ENCODE measurements around the gene RNLS.

Gene RNLS

DNA sequence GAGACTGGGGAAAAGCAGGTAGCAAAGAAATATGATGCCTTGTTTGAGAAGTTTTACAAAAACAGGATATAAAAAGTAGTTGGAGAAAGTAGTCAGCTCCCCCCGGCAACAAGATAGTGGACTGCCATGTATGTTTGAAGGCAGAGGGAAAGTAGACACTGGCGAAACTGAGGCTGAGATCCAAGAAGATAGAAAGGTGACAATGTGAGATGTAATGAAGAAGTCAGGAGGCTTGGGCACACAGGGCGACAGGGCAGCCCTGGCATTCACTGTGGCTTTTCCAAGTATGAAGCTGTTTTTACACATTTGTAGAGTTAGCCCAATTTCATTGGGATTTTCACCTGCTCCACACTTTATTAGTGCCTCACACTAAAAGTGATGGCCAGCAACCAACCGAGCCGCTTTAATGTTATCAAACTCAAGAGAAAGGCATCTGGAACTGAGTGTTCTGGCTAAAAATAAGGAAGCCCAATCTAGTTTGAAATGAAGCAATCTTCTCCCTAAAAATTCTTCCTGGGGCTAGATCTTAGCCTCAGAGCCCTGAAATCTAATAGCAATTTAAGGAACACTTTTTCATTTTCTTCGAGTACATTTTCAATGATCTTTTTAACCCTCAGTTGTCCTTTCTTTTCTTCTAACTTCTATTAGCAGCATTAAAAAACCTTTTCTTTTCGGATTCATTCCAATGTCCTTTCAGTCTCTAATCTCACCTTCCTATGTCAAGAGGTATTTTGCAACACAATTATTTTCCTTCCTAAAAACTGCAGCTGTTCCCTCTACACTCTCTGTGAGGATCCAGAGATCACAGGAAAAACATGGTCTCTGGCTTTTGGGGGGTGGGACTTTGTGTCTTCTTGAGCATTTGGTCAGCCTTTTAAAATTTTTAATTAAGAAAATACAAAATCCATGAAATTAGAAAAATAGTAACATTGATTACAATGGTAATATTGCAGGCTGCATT, 108.0 kb downstream of the RNLS start:
- DNase-seq, result no peak

DNA sequence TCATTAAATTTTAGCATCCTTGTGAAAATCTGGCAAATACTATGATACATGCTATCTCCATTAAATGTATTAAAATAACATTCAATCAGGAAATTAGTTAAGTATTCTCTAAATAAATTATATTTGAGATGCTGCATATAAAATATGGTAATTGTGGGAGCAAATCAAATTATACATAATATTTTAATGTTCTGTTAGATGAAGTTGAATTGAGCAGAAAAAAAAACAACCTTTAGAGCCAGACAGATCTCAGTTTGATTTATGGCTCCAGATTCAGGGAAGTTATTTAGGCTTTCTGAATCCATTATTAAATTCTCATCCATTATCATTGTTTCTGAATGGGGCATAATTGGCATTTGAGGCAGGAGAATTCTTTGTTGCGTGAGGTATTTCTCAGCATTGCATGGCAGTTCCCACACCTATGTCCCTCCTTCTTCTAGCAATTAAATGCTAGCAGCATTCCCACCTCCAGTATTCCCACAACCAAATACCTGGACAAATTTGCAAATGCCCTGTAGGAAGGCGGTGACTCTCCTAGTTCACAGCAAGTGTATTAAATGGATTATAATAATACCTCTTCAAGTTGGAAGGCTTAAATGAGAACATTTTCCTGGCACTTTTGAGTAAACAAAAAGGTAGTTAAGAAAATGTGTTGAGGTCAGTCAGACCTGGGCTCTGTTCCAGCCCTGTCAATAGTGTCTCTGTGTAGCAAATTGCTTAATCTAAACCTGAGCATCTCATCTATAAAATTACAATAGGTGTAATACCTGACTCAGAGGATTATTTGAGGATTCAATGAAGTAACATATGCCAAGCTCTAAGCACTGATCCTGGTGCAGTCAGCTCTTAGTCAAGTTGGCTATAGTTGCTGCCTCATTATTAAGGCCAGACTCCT, 108.9 kb downstream of the RNLS start:
- no peak for DNase-seq

DNA sequence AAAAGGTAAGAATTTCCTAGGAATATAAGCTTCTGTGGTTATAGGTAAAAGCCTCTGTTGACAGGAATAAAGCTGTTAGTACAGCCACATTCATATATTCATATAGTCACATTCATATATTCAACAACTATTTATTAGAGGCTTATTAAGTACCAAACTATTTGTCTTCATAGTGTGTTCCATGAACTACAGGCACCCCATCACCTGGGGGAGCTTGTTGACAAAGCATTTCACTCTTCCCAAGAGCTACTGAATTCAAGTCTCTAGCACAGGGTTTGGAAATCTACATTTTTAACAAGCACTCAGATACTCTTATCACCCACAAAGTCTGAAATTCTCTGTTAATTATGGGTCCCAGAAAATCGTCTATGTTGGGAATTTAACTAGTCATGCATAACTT, 110.6 kb downstream of the RNLS start:
- DNase-seq, result peak; percentile 22

DNA sequence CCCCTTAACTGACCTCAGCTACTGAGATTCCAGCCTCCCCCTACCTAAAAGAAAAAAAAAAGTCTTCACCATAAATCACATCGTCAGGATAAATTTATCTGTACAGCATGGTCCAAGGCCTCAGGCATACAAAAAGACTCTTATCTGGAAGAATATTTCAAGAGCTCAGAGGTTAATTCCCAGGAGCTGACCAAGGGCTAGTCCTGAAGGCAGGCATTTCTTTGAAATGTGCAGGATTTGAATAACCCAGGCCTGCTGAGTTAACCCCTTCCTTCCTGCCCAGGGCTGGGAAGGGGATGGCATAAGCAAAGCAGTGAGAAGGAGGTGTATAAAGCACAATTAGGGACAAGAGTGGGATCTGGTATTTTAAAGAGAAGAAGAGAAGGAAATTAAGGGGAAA, 111.2 kb downstream of the RNLS start:
- no peak for DNase-seq

DNA sequence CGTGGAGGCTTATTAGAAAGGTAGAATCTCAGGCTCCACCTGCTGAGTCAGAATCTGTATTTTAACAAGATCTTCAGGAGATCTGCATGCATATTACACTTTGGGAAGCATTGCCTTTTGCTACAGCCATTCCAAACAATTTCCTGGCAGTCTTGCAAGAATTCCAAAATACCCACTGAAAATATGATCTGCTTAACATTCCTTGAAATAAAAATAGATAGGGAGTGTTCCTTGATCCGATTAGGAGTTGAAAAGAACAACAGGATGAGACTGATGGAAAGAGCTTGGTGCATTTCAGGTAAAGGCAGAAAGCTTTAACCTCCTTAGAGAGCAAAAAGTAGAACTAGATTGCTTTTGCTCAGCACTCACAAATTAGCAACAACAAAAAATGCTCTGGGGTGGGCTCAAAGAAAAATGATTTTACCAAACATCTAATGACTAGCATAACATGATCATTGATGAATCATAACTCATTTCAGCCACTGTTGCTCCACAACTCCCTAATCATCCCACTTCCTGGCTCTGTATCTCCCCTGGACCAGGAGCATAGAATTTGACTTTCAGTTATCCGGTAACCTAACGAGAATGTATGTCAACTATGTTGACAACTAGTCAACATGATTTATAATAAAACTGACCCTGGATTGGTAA, 115.2 kb downstream of the RNLS start:
- DNase-seq, result peak; percentile 33

DNA sequence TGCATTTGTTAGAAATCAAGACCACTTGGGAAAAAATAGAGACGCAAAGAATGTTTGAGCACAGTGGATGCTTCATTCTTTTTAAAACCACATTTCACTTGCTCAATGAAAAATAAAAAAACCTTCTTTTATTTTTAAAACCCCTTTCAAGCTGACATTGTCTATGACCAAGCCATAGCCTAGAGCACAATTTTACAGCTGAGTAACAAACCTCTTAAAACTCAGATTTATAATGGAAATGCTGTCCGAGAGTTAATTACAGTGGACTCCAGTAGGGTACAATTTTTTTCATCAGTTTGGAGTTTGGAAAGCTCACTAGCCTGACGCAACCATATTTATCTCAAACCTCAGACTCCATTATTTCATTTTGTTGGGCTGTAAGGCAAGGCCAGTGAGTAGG, 116.3 kb downstream of the RNLS start:
- no peak for DNase-seq

DNA sequence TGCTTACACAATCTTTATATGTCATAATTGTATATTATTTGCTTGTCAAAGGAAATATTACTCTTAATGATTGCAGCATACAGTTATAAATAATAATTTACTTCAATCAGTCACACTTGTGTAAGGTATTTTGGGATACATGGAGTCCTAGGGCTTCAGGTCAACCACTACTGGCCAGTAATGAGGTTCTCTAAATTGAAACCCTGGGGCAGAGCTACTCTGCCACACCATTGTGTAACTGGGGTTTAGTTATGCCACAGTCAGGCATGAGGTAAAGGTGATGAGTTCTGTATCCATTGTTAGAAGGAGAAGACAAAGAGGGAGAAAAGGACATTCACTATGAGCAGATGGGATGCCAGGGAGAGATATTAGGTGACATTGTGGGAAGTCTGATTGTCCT, 117.4 kb downstream of the RNLS start:
- no peak for DNase-seq

DNA sequence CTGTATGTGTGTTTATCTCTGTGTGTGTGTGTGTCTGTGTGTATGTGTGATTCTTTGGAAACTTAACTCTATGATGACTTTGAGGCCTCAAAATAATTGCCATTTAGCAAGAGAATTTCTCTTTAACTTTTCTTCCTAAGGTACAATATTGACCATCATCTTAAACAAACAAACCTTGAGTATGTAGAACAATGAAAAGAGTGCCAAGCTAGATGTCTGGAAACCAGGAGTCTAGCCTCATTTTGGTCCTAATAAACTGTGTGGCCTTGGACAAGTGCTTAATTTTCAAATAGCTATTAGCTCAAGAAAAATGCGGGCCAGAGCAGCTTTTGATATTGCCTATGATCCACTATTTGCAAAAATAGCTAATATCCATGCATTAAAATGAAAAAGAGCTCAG, 119.3 kb downstream of the RNLS start:
- DNase-seq, result no peak

DNA sequence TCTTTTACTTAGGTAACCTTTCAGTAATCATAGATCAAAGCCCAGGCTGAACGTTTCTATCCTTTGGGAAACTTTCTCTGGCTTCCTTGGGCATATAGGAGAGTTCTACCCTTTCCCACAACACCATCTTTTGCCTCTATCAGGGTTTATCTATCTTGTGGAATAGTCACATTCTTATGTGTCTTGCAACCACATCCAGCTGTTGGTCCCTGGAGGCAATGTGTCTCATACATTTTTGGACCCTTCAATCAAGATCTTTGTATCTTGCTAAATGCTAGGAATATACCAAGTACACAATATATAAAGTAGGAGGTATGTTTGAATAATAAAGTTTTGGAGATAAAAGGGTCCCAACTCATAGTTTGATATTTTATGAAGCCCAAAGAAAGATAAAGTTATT, 121.7 kb downstream of the RNLS start:
- no peak for DNase-seq

DNA sequence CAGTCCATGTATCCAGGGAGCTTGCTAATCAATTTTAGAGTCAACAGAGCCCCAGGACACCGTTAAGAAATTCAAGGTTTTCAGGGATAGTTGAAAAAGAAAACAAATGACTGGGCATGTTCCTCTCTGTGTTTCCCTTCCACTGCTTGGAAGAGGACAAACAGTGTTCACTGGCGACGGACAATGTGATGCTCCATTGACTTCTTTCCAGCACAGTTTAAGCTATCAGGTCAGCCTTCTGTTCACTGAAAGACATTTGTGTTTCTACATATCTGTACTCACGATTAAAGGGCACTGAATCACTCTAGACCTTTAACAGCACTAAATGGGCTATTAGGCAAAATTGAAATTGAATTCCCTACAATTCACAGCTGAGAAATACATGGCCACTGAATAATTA, 123.6 kb downstream of the RNLS start:
- DNase-seq, result no peak

DNA sequence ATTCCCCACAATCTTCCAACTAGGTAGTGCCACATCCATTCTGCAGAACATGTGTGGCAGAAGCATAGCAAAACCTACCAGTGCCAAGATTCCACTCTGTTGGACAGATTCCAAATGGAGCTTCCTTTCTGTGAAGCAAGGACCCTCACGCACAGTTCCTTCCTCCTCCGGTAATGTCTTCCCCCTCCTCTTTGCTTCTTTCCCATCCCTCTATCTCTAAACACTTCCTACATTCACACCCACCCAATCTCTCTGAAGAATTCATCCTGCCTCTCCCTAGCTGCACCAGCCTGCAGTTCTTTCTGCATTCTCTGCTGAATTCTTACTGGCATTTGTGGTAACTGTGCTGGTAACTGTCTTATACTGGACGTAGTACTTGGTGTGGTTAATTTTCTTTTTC, 124.9 kb downstream of the RNLS start:
- DNase-seq, result no peak

DNA sequence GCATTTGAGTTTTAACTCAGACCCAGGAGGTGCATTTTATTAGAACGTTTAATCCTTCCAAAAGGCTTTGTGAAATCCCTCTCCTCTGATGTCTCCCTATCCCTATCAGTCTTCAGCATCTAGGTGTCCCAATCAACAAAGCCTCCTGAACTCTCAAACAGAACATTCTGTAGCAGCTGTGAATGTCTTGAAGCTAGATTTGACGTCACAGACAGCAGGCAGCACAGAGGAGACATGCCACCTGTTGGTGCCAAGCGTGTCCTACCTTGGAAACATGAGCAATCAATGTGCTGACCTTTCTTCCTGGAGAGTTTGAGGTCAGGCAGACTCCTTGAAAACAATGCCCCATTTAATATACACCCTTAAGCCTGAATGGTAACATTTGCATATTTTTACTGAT, 125.5 kb downstream of the RNLS start:
- DNase-seq, result no peak

DNA sequence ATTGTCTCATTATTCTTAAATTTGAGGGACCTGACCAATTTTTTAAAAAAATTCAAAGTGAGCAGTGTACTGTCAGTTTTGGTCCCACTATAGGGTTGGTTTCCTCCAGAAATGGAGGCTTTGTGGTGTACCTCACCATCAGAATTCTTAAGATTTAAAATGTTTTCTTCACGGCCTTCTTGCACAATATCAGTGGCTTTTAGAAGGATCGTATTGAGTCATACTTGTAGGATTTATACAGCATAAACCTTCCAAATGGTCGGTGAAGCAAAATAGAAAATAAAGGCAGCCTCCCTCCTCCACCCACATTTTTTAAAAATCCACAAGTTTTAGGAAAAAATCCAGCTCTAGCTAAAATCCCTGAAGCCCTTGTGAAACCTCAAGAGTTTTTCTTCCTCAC, 126.4 kb downstream of the RNLS start:
- DNase-seq, result peak; percentile 67

DNA sequence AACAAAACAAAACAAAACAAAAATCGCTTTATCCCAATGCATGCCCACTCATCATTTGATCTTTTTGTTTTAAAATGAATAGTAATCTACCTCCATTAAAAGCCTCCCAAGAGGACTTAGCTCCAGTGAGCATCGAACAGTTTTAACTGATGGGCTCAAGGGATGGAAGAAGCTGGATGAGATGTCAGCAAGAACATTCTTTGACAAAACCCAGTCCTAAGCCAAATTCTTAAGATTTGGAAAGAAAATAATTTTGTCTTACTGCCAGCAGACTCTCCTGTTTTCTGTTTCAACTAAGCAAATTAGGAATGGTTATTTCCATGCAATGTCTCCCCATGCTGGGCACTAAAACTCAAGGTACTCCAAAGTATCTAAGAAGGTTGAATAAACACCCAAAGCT, 127.3 kb downstream of the RNLS start:
- DNase-seq, result no peak

DNA sequence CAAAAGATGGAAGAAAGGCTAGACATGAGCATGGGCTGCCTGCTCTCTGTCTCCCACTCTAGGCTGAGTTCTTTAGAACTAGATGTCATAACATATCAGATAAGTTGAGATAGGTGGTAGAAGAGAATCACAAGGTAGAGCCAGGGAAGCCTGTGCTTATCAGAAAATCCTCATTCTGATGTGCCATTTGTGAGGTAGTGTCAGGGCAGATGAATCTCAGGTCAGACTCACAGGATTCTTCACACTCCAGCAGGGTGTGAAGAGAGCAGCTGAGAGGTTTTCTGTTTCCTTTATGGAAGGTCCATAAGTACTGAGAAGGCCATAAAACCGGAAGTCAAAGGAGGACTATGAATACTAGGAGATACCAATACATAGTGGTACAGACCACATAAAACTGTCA, 132.9 kb downstream of the RNLS start:
- DNase-seq, result no peak

DNA sequence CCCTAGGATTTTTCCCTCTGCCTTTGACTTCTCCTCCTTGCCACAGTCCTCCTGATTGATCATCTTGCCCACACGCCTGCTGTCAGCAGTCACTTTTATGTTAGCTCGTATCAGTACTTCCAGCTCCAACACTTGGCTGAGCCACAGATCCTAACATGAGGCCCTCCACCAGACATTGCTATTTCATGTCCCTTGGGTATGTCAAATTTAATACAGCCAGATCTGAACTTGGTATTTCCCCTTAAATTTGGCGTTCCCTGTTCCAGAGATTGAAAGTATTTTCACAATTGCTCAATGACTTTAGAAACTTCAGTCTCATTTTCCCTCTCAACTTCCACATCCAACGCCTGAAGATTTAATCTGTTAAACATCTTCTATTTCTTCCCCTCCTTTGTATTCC, 140.4 kb downstream of the RNLS start:
- DNase-seq, result no peak

DNA sequence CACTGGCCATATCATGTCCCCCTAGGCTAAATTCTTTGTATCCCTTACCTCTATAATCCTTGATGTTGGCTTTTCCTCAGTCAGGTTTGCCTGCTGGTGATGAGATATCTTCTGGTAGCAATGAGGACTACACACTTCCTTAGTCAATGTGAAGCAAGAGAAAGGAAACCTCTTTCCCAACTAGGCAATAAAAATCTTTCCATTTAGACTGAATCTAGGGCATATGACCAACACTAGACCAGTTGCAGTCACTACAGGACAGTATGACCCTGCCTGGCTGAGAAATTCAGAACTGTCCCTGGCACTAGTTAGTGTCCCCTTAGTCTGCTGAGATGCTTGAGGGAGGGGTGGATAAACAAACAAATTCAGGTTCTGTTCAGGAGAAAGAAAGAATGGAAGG, 142.6 kb downstream of the RNLS start:
- DNase-seq, result no peak

DNA sequence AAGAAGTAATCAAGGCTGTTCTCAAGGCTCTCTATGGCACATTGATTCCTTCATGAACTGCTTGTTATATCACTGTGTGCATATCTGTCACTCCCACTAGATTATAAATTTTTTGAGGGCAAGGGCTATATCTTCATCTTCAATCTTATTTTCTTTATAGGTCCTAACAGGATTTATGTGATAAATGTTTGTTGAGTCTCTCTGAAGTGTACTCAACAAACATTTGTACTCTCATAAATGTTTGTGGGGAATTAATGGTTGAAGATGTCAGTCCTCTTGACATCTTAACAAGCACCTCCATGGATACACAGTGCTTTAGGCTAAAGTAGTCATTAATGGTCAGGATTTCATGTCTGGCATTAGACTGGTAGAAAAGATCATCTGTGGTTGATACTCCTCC, 143.2 kb downstream of the RNLS start:
- DNase-seq, result no peak

DNA sequence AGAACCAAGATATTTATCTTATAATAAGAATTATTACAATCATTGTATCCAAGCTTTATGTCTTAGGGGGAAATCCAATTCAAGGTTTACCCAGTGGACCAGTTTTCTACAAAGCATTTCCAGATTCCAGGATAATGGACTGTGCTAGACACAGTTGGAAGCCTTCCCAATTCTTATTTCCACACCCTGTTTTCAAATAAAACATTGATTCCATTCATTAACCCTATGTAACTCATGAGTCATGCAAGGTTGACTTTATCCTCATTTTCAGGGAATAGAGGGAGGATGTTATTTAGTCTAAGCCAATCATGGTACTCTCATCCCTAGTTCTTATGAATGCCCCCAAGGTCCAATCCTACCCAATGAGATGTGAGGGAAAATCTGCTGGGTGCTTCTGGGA, 145.7 kb downstream of the RNLS start:
- no peak for DNase-seq

DNA sequence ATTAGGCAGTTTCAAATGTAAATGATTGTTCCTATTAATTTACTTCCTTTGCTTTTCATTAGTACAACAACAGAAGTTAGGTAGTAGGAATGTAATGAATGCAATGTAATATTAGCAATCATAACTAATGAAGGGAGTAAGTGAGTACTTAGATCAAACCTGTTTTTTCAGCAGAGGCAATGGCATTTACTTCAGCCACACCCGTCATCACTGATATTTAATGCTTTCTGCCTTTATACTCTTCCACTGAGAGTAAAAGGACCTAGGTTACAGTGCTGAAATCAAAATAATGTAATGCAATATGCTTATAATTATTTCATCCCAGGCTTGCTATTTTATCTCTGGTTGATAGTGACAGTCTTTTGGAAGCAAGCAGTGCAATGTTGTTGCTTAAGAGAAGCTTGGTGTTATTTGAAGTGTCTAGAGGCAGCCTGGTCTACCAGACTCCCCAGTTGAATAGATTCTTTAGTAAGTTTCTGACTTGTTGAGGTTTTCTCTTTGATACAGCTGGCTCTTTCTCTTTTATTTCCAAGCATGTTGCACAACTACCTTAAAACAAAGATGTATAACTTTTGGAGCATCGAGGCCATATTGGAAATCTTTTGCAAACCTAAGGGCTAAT, 149.4 kb downstream of the RNLS start:
- DNase-seq, result no peak

DNA sequence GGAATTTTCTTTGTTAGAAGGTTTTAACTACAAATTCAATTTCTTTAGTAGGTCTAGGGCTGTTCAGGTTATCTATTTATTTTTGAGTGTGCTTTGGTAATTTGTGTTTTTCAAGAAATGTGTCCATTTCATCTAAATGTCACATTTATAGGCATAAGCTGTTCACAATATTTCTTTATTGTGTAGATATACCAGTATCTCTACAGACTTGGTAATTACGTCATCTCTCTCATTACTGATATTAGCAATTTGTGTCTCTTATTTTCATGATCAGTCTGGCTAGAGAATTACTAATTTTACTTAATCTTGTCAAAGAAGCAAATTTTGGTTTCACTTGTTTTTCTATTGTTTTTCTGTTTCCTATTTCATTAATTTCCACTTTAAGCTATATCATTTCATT, 152.0 kb downstream of the RNLS start:
- no peak for DNase-seq

DNA sequence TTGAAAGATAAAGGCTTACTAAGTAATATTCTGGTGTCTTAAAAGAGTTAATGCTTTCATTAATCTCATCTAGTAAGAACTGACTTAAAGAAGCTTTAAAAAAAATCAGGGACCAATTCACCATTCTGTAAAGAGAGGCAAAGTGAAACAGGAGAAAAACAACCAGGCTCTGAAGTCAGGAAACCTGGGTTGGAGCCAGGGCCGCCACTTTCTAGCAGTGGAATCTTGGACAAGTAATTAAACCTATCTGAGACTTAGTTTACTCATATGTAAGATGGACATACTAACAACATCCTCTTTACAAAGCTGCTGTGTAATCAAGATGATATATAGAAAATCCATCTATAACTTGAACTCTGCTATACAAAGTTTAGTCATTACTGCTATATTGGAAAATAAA, 154.1 kb downstream of the RNLS start:
- no peak for DNase-seq

DNA sequence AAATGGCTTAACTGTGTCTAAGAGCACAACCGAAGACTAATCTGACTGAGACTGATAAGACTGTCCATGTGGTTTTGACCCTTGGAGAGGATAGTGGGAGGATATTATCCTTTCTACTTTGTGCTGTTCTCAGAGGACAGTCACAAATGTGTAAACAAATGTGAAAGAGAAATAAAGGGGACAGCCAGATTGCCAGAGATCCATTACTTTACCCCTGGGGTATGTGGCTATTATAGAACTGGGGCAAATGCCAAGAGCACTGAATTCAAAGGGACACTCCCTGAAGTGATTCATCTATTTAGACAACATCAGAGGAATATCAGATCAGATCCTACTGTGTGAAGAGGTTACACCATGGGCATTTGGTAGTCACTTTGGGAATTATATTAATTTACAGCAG, 154.7 kb downstream of the RNLS start:
- peak; percentile 28 for DNase-seq
